ENCODE measurements around the gene SLC34A1. TPM values are rescaled to one million over a fixed set of nuclear protein-coding genes. Genes with fewer than 3 reads are reported as not detected.

SLC34A1 gene
- total and polyA plus RNA-seq, 2 donors from 2014 or later, result 0.91 to 211 TPM

DNA sequence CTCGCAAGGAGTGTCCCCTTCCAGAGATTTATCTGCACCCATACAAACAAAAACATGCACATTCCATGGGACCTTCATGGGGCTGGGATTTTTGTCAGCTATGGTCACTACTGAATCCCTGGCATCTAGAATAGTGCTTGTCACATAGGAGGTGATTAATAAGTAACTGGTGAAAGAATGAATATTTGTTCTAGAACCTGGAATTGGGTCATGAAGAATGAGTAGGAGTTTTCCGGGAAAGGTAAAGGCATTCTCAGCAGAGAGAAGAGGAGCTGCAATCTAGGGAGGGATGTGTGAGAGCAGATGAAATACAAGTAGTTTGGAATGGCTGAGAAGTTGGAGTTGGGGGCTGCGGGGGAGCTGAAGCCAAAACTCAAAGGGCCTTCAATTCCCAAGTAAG, 30.0 kb upstream of the SLC34A1 start:
- intact Hi-C loops (cut with DNase I), result no loop called here
- no peak overlapping the region for H3K9ac ChIP-seq (ENCODE audit: low read length in 3 of 3)
- no peak overlapping the region for H3K4me3 ChIP-seq (ENCODE audit: low read length in 3 of 3)
- H3K27ac ChIP-seq (ENCODE audit: low read depth in 2 of 2, low read length in 2 of 2), result no peak overlapping the region
- DNase-seq (no peak), FAIRE-seq (no peak)
- TF ChIP-seq CTCF (IDR thresholded peaks at IDR 0.05; ENCODE audit: borderline replicate concordance, extremely low read depth, insufficient read depth), result no peak
- H3K27me3 ChIP-seq (ENCODE audit: control insufficient read depth, insufficient read depth, low read length), result no peaks in the 10 kb centered on the region
- no peaks in the 10 kb centered on the region for H3K9me3 ChIP-seq (ENCODE audit: control insufficient read depth in 2 of 3, insufficient read depth in 1 of 3, low read length in 3 of 3)
- peaks cover 4 to 26% (median 13%) of the 10 kb centered on the region in 3 donors for H3K4me1 ChIP-seq (ENCODE audit: control insufficient read depth in 2 of 3, insufficient read depth in 2 of 3, low read depth in 1 of 3, low read length in 3 of 3)
- H3K36me3 ChIP-seq (ENCODE audit: control insufficient read depth in 2 of 3, insufficient read depth in 3 of 3, low read length in 3 of 3), result no peaks in the 10 kb centered on the region

DNA sequence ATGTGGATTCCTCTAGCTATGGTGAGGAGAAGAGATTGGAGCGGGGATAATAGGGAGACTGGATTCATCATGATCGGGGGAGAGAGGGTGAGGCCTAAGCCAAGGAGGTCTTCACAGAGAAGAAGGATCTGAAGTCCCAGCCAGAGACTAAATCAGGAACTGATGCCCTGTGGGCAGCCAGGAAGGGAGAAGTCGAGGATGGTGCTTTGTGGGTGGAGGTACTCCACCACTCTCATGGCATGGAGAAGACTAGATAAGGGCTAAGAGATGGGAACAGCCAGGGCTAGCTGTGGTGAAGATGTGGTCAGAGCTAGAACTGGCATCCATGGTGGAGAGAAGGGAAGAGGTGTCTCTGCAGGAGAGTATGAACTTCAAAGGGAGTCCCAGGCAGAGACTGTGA, 29.5 kb upstream of the SLC34A1 start:
- Histone ChIP-seq H3K27ac (ENCODE audit: low read depth in 2 of 2, low read length in 2 of 2) (no peak overlapping the region), H3K9ac (ENCODE audit: low read length in 3 of 3) (no peak overlapping the region), H3K36me3 (ENCODE audit: control insufficient read depth in 2 of 3, insufficient read depth in 3 of 3, low read length in 3 of 3) (no peaks in the 10 kb centered on the region), H3K9me3 (ENCODE audit: control insufficient read depth in 2 of 3, insufficient read depth in 1 of 3, low read length in 3 of 3) (no peaks in the 10 kb centered on the region), H3K4me1 (ENCODE audit: control insufficient read depth in 2 of 3, insufficient read depth in 2 of 3, low read depth in 1 of 3, low read length in 3 of 3) (peaks cover 4 to 27% (median 12%) of the 10 kb centered on the region in 3 donors), H3K4me3 (ENCODE audit: low read length in 3 of 3) (no peak overlapping the region), H3K27me3 (ENCODE audit: control insufficient read depth, insufficient read depth, low read length) (no peaks in the 10 kb centered on the region)
- TF ChIP-seq CTCF (IDR thresholded peaks at IDR 0.05; ENCODE audit: borderline replicate concordance, extremely low read depth, insufficient read depth), result no peak
- FAIRE-seq (no peak), DNase-seq (peak in 1 of 5 donors; percentile 7)
- intact Hi-C loops (cut with DNase I), result no loop called here

DNA sequence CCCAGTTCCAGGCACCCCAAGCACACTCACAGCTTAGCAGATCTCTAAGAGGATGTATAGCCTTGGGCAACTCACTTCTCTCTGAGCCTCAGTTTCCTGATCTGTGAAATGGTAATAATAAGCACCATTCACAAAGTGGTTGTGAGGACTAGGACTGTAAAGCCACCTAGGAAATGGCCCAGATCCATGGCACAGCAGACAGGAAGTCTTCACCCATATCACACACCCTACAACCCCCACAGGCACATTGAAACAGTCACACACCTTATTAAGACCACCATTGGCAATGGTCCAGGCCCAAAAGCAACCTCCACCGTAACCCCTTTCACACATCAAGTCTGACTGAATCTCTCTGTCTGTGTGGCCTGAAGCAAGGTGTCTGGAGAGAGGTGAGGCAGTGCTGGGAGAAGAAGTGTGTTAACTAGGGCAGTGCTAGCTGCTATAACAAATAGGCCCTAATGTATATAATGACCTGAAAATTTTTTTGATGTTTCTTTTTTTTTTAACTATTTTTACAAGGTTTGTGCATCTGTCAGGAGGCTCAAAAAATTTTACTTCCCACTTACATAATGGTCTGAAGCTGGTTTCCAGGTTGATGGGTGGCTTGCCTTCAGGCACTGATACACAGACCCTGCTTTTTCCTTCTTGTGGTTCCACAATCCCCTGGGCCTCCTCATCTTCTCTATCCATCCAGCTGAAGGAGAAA, 28.9 kb upstream of the SLC34A1 start:
- no peaks in the 10 kb centered on the region for H3K36me3 ChIP-seq (ENCODE audit: control insufficient read depth in 2 of 3, insufficient read depth in 3 of 3, low read length in 3 of 3)
- no peak for TF ChIP-seq CTCF (IDR thresholded peaks at IDR 0.05; ENCODE audit: borderline replicate concordance, extremely low read depth, insufficient read depth)
- H3K27ac ChIP-seq (ENCODE audit: low read depth in 2 of 2, low read length in 2 of 2), result no peak overlapping the region
- intact Hi-C loops (cut with DNase I), result no loop called here
- FAIRE-seq, result no peak
- no peak overlapping the region for H3K4me3 ChIP-seq (ENCODE audit: low read length in 3 of 3)
- no peaks in the 10 kb centered on the region for H3K27me3 ChIP-seq (ENCODE audit: control insufficient read depth, insufficient read depth, low read length)
- no peak overlapping the region for H3K9ac ChIP-seq (ENCODE audit: low read length in 3 of 3)
- H3K4me1 ChIP-seq (ENCODE audit: control insufficient read depth in 2 of 3, insufficient read depth in 2 of 3, low read depth in 1 of 3, low read length in 3 of 3), result peaks cover 3 to 21% (median 6%) of the 10 kb centered on the region in 3 donors
- peak in 1 of 5 donors; percentile 13 for DNase-seq
- H3K9me3 ChIP-seq (ENCODE audit: control insufficient read depth in 2 of 3, insufficient read depth in 1 of 3, low read length in 3 of 3), result no peaks in the 10 kb centered on the region

DNA sequence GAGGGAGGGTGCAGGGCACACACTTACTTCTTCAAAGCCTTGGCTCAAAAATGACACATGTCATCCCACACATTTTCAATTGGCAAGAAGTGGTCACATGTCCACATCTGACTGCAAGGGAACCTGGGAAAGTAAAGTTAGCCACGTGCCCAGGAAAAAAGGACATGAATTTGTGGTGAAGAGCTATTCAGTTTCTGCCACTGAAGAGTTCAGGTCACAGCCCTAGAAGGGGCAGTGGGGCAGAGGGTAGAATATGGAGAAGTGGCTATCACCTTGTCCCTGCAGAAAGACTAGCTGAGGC, 28.4 kb upstream of the SLC34A1 start:
- no peaks in the 10 kb centered on the region for H3K36me3 ChIP-seq (ENCODE audit: control insufficient read depth in 2 of 3, insufficient read depth in 3 of 3, low read length in 3 of 3)
- no peaks in the 10 kb centered on the region for H3K9me3 ChIP-seq (ENCODE audit: control insufficient read depth in 2 of 3, insufficient read depth in 1 of 3, low read length in 3 of 3)
- no peak overlapping the region for H3K27ac ChIP-seq (ENCODE audit: low read depth in 2 of 2, low read length in 2 of 2)
- no peaks in the 10 kb centered on the region for H3K27me3 ChIP-seq (ENCODE audit: control insufficient read depth, insufficient read depth, low read length)
- no peak overlapping the region for H3K4me3 ChIP-seq (ENCODE audit: low read length in 3 of 3)
- no peak for TF ChIP-seq CTCF (IDR thresholded peaks at IDR 0.05; ENCODE audit: borderline replicate concordance, extremely low read depth, insufficient read depth)
- H3K9ac ChIP-seq (ENCODE audit: low read length in 3 of 3), result no peak overlapping the region
- FAIRE-seq, result no peak
- H3K4me1 ChIP-seq (ENCODE audit: control insufficient read depth in 2 of 3, insufficient read depth in 2 of 3, low read depth in 1 of 3, low read length in 3 of 3), result peaks cover 0 to 16% (median 1%) of the 10 kb centered on the region in 3 donors
- intact Hi-C loops (cut with DNase I), result no loop called here
- peak in 1 of 5 donors; percentile 2 for DNase-seq

Data from kidney (tissue), 14 donors.